Endothelial cell of umbilical vein (primary cell): ENCODE results near the gene ETFB. TPM values are rescaled to one million over a fixed set of nuclear protein-coding genes. Genes with fewer than 3 reads are reported as not detected.

ENCODE experiments used
- BruUV-seq: library from RNA; stranded (reverse); fragments of 400-500 nt; replicated peaks from 2 replicates; lab custom pipeline; 2021; lab: Mats Ljungman, UMichigan
- CTCF ChIA-PET: fragments of 300-600, 350-600 bp; sonication (Branson Sonifier 250); formaldehyde crosslinking; loops from one replicate; lab custom pipeline; 2021; ENCODE audit warnings: antibody characterized with exemption, inconsistent platforms; lab: Charles Lee
- POLR2A ChIA-PET: fragments of 300-600, 350-600 bp; sonication (Branson Sonifier 250); formaldehyde crosslinking; loops from one replicate; lab custom pipeline; 2021; ENCODE audit warnings: antibody characterized with exemption, inconsistent platforms; lab: Charles Lee
- DNase-seq: peaks from one replicate; pipeline ENCODE4 v3.0.0-alpha.2; 2011; ENCODE audit warnings: low read depth, low spot score
- FAIRE-seq: peaks from 2 replicates; lab custom pipeline; 2011; peaks lifted over from hg19 to GRCh38; lab: Jason Lieb, UNC
- H2AFZ ChIP-seq: 2 replicates; pipeline ENCODE4 v1.6.0; 2012; ENCODE audit warnings: low read depth, low read length, control low read depth, inconsistent platforms
- H3K27ac ChIP-seq: 2 replicates; pipeline ENCODE4 v1.5.1; 2011; ENCODE audit warnings: low read depth, mild to moderate bottlenecking, control low read depth, low read length, moderate library complexity; ENCODE audit not compliant: insufficient read depth
- H3K27me3 ChIP-seq, 2 experiments: 2 replicates each; pipeline versions ENCODE4 v1.6.0 to v1.6.1; 2011; ENCODE audit warnings: low read length in 2 of 2, mixed read lengths in 1 of 2; ENCODE audit not compliant: control insufficient read depth in 2 of 2, insufficient read depth in 2 of 2
- H3K36me3 ChIP-seq, 2 experiments: 2 replicates in 1 of 2; 3 replicates in 1 of 2; pipeline ENCODE4 v1.5.1; 2011; ENCODE audit warnings: low read length in 2 of 2, mild to moderate bottlenecking in 1 of 2, moderate library complexity in 1 of 2; ENCODE audit not compliant: control insufficient read depth in 2 of 2, insufficient read depth in 2 of 2; ENCODE audit errors: extremely low read depth in 1 of 2
- H3K4me1 ChIP-seq: 3 replicates; pipeline ENCODE4 v1.5.1; 2011; ENCODE audit warnings: mild to moderate bottlenecking, low read length; ENCODE audit not compliant: control insufficient read depth, insufficient read depth; ENCODE audit errors: extremely low read depth
- H3K4me2 ChIP-seq: 2 replicates; pipeline ENCODE4 v1.6.1; 2011; ENCODE audit warnings: low read length, control low read depth, mixed read lengths; ENCODE audit not compliant: insufficient read depth
- H3K4me3 ChIP-seq, 3 experiments: fragments of 200-600 bp in 1 of 3; sonication (generic), shearing (Covaris generic) in 1 of 3; replicated peaks in 1 of 3; 2 replicates each; pipeline ENCODE4 v1.5.1; 2011 to 2016; ENCODE audit warnings: control low read depth in 3 of 3, low read length in 3 of 3, mild to moderate bottlenecking in 2 of 3, inconsistent platforms in 1 of 3, low read depth in 1 of 3, moderate library complexity in 1 of 3; ENCODE audit not compliant: insufficient read depth in 1 of 3
- H3K79me2 ChIP-seq: 2 replicates; pipeline ENCODE4 v1.6.0; 2012; ENCODE audit warnings: low read length, inconsistent platforms; ENCODE audit not compliant: control insufficient read depth, insufficient read depth
- H3K9ac ChIP-seq: replicated peaks from 2 replicates; pipeline ENCODE3; 2011; ENCODE audit warnings: low read length, control low read depth; ENCODE audit not compliant: insufficient read depth; ENCODE audit errors: extremely low read depth
- H3K9me1 ChIP-seq: replicated peaks from 3 replicates; pipeline ENCODE4 v1.6.0; 2011; ENCODE audit warnings: mild to moderate bottlenecking, low read length; ENCODE audit not compliant: control insufficient read depth, insufficient read depth; ENCODE audit errors: extremely low read depth
- H3K9me3 ChIP-seq: replicated peaks from 2 replicates; pipeline ENCODE4 v1.5.1; 2012; ENCODE audit warnings: low read length, inconsistent platforms; ENCODE audit not compliant: control insufficient read depth, insufficient read depth
- H4K20me1 ChIP-seq: replicated peaks from 2 replicates; pipeline ENCODE3; 2011; ENCODE audit warnings: mild to moderate bottlenecking, low read length; ENCODE audit not compliant: control insufficient read depth, insufficient read depth; ENCODE audit errors: extremely low read depth
- EZH2 ChIP-seq: IDR thresholded peaks from 2 replicates; pipeline ENCODE4 v1.6.1; 2012; ENCODE audit warnings: borderline replicate concordance, low read depth, mild to moderate bottlenecking, moderate library complexity, low read length, inconsistent platforms; ENCODE audit not compliant: severe bottlenecking
- FOS ChIP-seq: IDR thresholded peaks from 2 replicates; pipeline ENCODE4 v1.6.1; 2011; ENCODE audit warnings: mild to moderate bottlenecking, low read length, moderate library complexity, borderline replicate concordance; ENCODE audit not compliant: insufficient read depth
- GATA2 ChIP-seq: IDR thresholded peaks from 2 replicates; pipeline ENCODE4 v1.7.0; 2011; ENCODE audit warnings: low read depth, mild to moderate bottlenecking, moderate library complexity, mixed read lengths, low read length; ENCODE audit not compliant: insufficient read length, insufficient read depth
- JUN ChIP-seq: IDR thresholded peaks from 2 replicates; pipeline ENCODE4 v1.6.1; 2011; ENCODE audit warnings: borderline replicate concordance, low read depth; ENCODE audit not compliant: insufficient read length, insufficient read depth
- MYC ChIP-seq: IDR thresholded peaks from one replicate; pipeline ENCODE4 v1.6.1; 2011; ENCODE audit warnings: mild to moderate bottlenecking, low read depth, low read length
- POLR2A ChIP-seq: IDR thresholded peaks from 2 replicates; pipeline ENCODE4 v1.6.1; 2012; ENCODE audit warnings: low read depth, mild to moderate bottlenecking, control low read depth, low read length
- POLR2AphosphoS5 ChIP-seq: IDR thresholded peaks from 2 replicates; pipeline ENCODE4 v1.6.1; 2012; ENCODE audit warnings: low read depth, mild to moderate bottlenecking, control low read depth, low read length, moderate library complexity; ENCODE audit not compliant: insufficient read depth
- dilution Hi-C: fragments of 300-500 bp; cut with MboI; formaldehyde crosslinking; loops from one replicate; pipeline ENCODE4 v1.15.0; 2019; ENCODE audit warnings: low sequenced_read_pairs; ENCODE audit not compliant: extremely low pct_ligation_motif_present
- intact Hi-C: fragments of 100-400 bp; cut with micrococcal nuclease; formaldehyde crosslinking; loops from one replicate; pipeline ENCODE4 v1.10.0; 2022
- polyA plus RNA-seq, 4 experiments: library from polyadenylated mRNA; depleted of rRNA in 3 of 4; stranded (reverse) in 3 of 4; unstranded in 1 of 4; fragments of >200 nt; gene quantifications; 2 replicates each; pipeline versions ENCODE4 v1.2.1 to v1.2.3, GENCODE V29; 2011 to 2012; ENCODE audit warnings: missing spikeins in 1 of 4
- total RNA-seq: library from RNA; stranded (reverse); gene quantifications from 2 replicates; pipeline ENCODE4 v1.2.3, GENCODE V29; 2021
- TF ChIP-seq, protein P1 (sequence below): IDR thresholded peaks from 2 replicates; pipeline ENCODE4 v1.6.1; 2011; ENCODE audit not compliant: insufficient read depth, insufficient read length
- TF ChIP-seq, protein P2 (sequence below), 2 donors: IDR thresholded peaks; 1 replicate in 1 of 2; 2 replicates in 1 of 2; pipeline ENCODE4 v1.5.1; 2011; ENCODE audit warnings: low read length in 2 of 2, mild to moderate bottlenecking in 2 of 2, moderate library complexity in 2 of 2, control low read depth in 1 of 2, inconsistent platforms in 1 of 2, low read depth in 1 of 2; ENCODE audit not compliant: insufficient read depth in 1 of 2; ENCODE audit errors: extremely low read depth in 1 of 2

The ETFB gene
- total and polyA plus RNA-seq, 2 donors (not counting 3 experiments of a cell fraction or from before 2014, with no cell fraction given): 54.1 to 99.2 TPM

DNA sequence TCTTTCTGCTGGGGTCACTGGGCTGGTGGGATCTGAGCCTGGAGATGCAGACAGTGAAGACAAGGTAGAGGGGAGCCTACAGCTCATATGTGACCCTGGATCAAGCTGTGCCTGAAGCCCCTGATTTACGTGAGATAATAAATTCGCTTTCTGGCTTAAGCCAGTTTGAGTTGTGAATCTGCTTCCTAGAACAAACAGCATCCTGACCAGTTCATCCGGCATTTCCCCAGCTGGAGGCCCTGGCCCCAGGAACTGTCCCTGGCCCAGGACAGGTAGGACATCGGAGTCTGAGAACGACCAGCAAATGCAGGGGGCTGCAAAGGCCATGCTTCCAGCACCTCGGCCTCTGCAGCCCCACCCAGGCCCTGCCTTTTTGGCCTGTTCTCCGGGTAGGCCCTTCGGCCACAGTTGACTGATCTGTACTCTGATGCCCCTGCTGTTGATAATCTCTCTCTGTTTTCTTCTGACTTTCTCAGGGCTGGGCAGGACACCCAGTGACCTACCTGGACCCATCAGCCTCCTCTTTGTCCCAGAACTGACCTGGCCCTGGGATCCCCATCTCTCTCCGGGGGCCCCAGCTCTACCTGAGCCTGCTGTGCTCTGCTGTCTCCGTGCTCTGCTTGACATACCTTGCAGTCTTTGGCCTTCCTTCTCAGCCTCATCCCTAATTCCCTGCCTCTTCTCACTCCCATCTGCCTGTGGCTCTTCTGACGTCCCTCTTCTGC, 14.8 kb downstream of the ETFB start:
- TF ChIP-seq, protein P1, sequence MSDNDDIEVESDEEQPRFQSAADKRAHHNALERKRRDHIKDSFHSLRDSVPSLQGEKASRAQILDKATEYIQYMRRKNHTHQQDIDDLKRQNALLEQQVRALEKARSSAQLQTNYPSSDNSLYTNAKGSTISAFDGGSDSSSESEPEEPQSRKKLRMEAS: no peak
- TF ChIP-seq POLR2AphosphoS5 (no peak), JUN (no peak), MYC (no peak), FOS (no peak), EZH2 (no peak), GATA2 (no peak), POLR2A (no peak)
- TF ChIP-seq, protein P2, sequence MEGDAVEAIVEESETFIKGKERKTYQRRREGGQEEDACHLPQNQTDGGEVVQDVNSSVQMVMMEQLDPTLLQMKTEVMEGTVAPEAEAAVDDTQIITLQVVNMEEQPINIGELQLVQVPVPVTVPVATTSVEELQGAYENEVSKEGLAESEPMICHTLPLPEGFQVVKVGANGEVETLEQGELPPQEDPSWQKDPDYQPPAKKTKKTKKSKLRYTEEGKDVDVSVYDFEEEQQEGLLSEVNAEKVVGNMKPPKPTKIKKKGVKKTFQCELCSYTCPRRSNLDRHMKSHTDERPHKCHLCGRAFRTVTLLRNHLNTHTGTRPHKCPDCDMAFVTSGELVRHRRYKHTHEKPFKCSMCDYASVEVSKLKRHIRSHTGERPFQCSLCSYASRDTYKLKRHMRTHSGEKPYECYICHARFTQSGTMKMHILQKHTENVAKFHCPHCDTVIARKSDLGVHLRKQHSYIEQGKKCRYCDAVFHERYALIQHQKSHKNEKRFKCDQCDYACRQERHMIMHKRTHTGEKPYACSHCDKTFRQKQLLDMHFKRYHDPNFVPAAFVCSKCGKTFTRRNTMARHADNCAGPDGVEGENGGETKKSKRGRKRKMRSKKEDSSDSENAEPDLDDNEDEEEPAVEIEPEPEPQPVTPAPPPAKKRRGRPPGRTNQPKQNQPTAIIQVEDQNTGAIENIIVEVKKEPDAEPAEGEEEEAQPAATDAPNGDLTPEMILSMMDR (IDR thresholded peaks at IDR 0.05; ENCODE audit: extremely low read depth in 1 of 2, insufficient read depth in 1 of 2, low read depth in 1 of 2, low read length in 2 of 2): no peak
- Histone ChIP-seq H3K9me1 (no peaks in the 10 kb centered on the region), H3K79me2 (no peaks in the 10 kb centered on the region), H2AFZ (no peak overlapping the region), H3K36me3 (peaks cover 0 to 3% of the 10 kb centered on the region in 2 experiments), H4K20me1 (no peaks in the 10 kb centered on the region), H3K27me3 (no peaks in the 10 kb centered on the region), H3K4me1 (no peaks in the 10 kb centered on the region), H3K4me2 (no peak overlapping the region), H3K4me3 (no peak overlapping the region), H3K9me3 (no peaks in the 10 kb centered on the region), H3K27ac (no peak overlapping the region), H3K9ac (no peak overlapping the region)
- POLR2A ChIA-PET: no interaction called here
- BruUV-seq: no TSS peak
- no peak for DNase-seq
- intact Hi-C loops: no loop called here
- dilution Hi-C loops: no loop called here
- CTCF ChIA-PET: interaction anchor here (1.2 kb wide), 1 partner anchor 12 kb away, joined by 4 read pairs; no protein-coding TSS in a partner anchor
- FAIRE-seq: no peak
